ENCODE measurements around the gene LORICRIN. TPM values are rescaled to one million over a fixed set of nuclear protein-coding genes. Genes with fewer than 3 reads are reported as not detected.

Gene LORICRIN, protein sequence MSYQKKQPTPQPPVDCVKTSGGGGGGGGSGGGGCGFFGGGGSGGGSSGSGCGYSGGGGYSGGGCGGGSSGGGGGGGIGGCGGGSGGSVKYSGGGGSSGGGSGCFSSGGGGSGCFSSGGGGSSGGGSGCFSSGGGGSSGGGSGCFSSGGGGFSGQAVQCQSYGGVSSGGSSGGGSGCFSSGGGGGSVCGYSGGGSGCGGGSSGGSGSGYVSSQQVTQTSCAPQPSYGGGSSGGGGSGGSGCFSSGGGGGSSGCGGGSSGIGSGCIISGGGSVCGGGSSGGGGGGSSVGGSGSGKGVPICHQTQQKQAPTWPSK
- total RNA-seq (ENCODE audit: low replicate concordance) = not detected in 2 replicates

DNA sequence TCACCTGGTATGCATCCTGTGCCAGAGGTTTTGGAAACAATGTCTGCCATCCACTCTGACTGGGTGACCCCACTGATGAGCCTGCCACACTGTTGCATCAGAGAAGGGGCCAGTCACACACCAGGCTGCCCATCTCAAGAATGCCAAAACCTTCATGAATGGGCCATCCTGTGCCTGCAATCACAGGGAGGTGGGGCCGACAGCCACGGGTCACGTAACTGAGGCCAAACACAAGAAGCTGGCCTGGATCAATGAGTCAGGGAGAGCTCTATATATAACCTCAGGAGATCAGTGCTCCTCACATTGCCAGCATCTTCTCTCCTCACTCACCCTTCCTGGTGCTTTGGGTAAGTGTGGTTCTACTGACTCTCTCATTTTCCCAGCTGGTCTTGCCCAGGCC is at the start of gene LORICRIN:
Gene LORICRIN (plus strand): TSS at position 301 of the 400 bp plus-strand sequence. CDS start 1,263 bp downstream, outside the sequence.

DNA sequence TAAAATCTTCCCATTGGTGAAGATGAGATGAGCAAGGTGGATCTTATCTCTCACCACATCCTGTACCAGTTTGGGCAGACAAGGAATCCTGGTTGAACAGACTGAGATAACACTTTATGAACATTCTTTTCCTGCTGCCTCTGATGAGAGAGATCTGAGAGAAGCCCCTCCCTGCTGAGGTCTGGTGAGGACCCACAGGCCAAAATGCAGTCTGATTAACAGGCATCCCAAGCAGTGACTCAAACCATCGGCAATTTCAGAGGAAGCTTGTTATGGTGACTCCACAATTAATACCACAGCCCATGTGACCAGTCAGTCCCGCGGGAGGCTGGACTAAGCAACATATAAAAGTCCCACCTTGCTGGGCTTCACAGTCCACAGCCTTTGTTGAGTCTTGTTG is 42.3 kb upstream of the LORICRIN start, which contains the start of gene PRR9:
Gene PRR9 (plus strand): TSS at position 373 of the 400 bp plus-strand sequence. CDS start 561 bp downstream, outside the sequence.

Other genes with a start within 250 kb of the LORICRIN start
- not detected in 2 replicates for gene SPRR1B, start 228.5 kb upstream of the LORICRIN start, total RNA-seq (ENCODE audit: low replicate concordance)
- not detected in 2 replicates for gene SPRR2D, start 218.6 kb upstream of the LORICRIN start, total RNA-seq (ENCODE audit: low replicate concordance)
- gene SPRR2A, start 202.2 kb upstream of the LORICRIN start, total RNA-seq (ENCODE audit: low replicate concordance) = not detected in 2 replicates
- gene SPRR2B, start 188.1 kb upstream of the LORICRIN start, total RNA-seq (ENCODE audit: low replicate concordance) = not detected in 2 replicates
- gene SPRR2E, start 165.2 kb upstream of the LORICRIN start, total RNA-seq (ENCODE audit: low replicate concordance) = not detected in 2 replicates
- not detected in 2 replicates for gene SPRR2F, start 146.2 kb upstream of the LORICRIN start, total RNA-seq (ENCODE audit: low replicate concordance)
- gene SPRR2G, start 108.8 kb upstream of the LORICRIN start, total RNA-seq (ENCODE audit: low replicate concordance) = not detected in 2 replicates
- not detected in 2 replicates for gene LELP1, start 56.3 kb upstream of the LORICRIN start, total RNA-seq (ENCODE audit: low replicate concordance)
- not detected in 2 replicates for gene PRR9, start 42.1 kb upstream of the LORICRIN start, total RNA-seq (ENCODE audit: low replicate concordance)
- not detected in 2 replicates for gene PGLYRP3, start 53.3 kb downstream of the LORICRIN start, total RNA-seq (ENCODE audit: low replicate concordance)
- gene PGLYRP4, start 89.2 kb downstream of the LORICRIN start, total RNA-seq (ENCODE audit: low replicate concordance) = not detected in 2 replicates
- not detected in 2 replicates for gene S100A9, start 98.2 kb downstream of the LORICRIN start, total RNA-seq (ENCODE audit: low replicate concordance)
- not detected in 2 replicates for gene S100A12, start 115.9 kb downstream of the LORICRIN start, total RNA-seq (ENCODE audit: low replicate concordance)
- gene S100A8, start 131.4 kb downstream of the LORICRIN start, total RNA-seq (ENCODE audit: low replicate concordance) = not detected in 2 replicates
- gene S100A7A, start 156.8 kb downstream of the LORICRIN start, total RNA-seq (ENCODE audit: low replicate concordance) = not detected in 2 replicates
- not detected in 2 replicates for gene S100A7, start 201.0 kb downstream of the LORICRIN start, total RNA-seq (ENCODE audit: low replicate concordance)